SK-N-SH (cell line): Measurements from ENCODE around the gene WWC2. TPM values are rescaled to one million over a fixed set of nuclear protein-coding genes. Genes with fewer than 3 reads are reported as not detected.

Experiments used
- CTCF ChIA-PET: fragments of 300-600, 350-600 bp; formaldehyde crosslinking; extraction: SDS; loops from one replicate; lab custom pipeline; 2021; lab: Yijun Ruan, JAX
- POLR2A ChIA-PET: fragments of 350-600 bp; sonication (Branson Sonifier 250); formaldehyde crosslinking; extraction: SDS; loops from one replicate; lab custom pipeline; 2020; ENCODE audit warnings: antibody characterized with exemption, inconsistent platforms; lab: Yijun Ruan, JAX
- DNase-seq: peaks from one replicate; pipeline ENCODE4 v3.0.0; 2012
- H2AFZ ChIP-seq: fragments of 200-600 bp; sonication (generic); 2 replicates; pipeline ENCODE4 v1.8.1; 2016; ENCODE audit warnings: antibody characterized with exemption, mild to moderate bottlenecking, low read depth
- H3F3A ChIP-seq: fragments of 200-600 bp; sonication (generic); replicated peaks from 2 replicates; pipeline ENCODE3; 2016; ENCODE audit warnings: antibody characterized with exemption, mild to moderate bottlenecking; ENCODE audit not compliant: insufficient read depth
- H3K27ac ChIP-seq, 2 experiments: fragments of 200-500 bp in 1 of 2; fragments of 200-600 bp in 1 of 2; sonication (Bioruptor generic) in 1 of 2; sonication (generic), shearing (Covaris generic) in 1 of 2; 2 replicates each; pipeline versions ENCODE4 v1.5.1 to v1.6.1; 2014 to 2016; ENCODE audit warnings: low read depth in 2 of 2, inconsistent platforms in 1 of 2, low read length in 1 of 2, mild to moderate bottlenecking in 1 of 2, mixed read lengths in 1 of 2
- H3K27me3 ChIP-seq: fragments of 200-600 bp; sonication (generic), shearing (Covaris generic); 2 replicates; pipeline ENCODE4 v1.6.1; 2016; ENCODE audit warnings: mixed run types; ENCODE audit not compliant: insufficient read depth
- H3K36me3 ChIP-seq, 2 experiments: fragments of 200-500 bp in 1 of 2; fragments of 200-600 bp in 1 of 2; sonication (Bioruptor generic) in 1 of 2; sonication (generic) in 1 of 2; replicated peaks in 1 of 2; 2 replicates each; pipeline versions ENCODE3 to v1.5.1; 2014 to 2016; ENCODE audit warnings: low read length in 1 of 2, mild to moderate bottlenecking in 1 of 2; ENCODE audit not compliant: insufficient read depth in 2 of 2, control insufficient read depth in 1 of 2
- H3K4me1 ChIP-seq, 2 experiments: fragments of 200-500 bp in 1 of 2; fragments of 200-600 bp in 1 of 2; sonication (Bioruptor generic) in 1 of 2; sonication (generic), shearing (Covaris generic) in 1 of 2; 2 replicates each; pipeline versions ENCODE4 v1.5.1 to v1.6.1; 2014 to 2016; ENCODE audit warnings: low read depth in 1 of 2, low read length in 1 of 2, mixed run types in 1 of 2; ENCODE audit not compliant: insufficient read depth in 2 of 2, control insufficient read depth in 1 of 2
- H3K4me2 ChIP-seq: fragments of 200-600 bp; sonication (generic), shearing (Covaris generic); 2 replicates; pipeline ENCODE4 v1.6.1; 2017; ENCODE audit warnings: mixed run types
- H3K4me3 ChIP-seq, 2 experiments: fragments of 200-500 bp in 1 of 2; fragments of 200-600 bp in 1 of 2; sonication (Bioruptor generic) in 1 of 2; sonication (generic), shearing (Covaris generic) in 1 of 2; 2 replicates each; pipeline versions ENCODE4 v1.5.1 to v1.8.1; 2014 to 2016; ENCODE audit warnings: low read depth in 2 of 2, inconsistent platforms in 1 of 2, low read length in 1 of 2, mild to moderate bottlenecking in 1 of 2, mixed read lengths in 1 of 2, moderate library complexity in 1 of 2
- H3K79me2 ChIP-seq: fragments of 200-600 bp; sonication (generic); 2 replicates; pipeline ENCODE4 v1.8.1; 2017; ENCODE audit warnings: mild to moderate bottlenecking; ENCODE audit not compliant: insufficient read depth
- H3K9ac ChIP-seq: fragments of 200-600 bp; sonication (generic); 2 replicates; pipeline ENCODE4 v1.6.1; 2017; ENCODE audit warnings: mixed run types
- H3K9me2 ChIP-seq: fragments of 200-600 bp; sonication (generic); 2 replicates; pipeline ENCODE4 v1.6.1; 2017; ENCODE audit warnings: mixed run types
- H3K9me3 ChIP-seq: fragments of 200-600 bp; sonication (generic); 2 replicates; pipeline ENCODE4 v1.6.1; 2017; ENCODE audit warnings: mixed run types, mild to moderate bottlenecking, moderate library complexity
- H4K20me1 ChIP-seq: fragments of 200-600 bp; sonication (generic); 2 replicates; pipeline ENCODE4 v1.6.1; 2017; ENCODE audit warnings: mild to moderate bottlenecking, mixed run types; ENCODE audit not compliant: insufficient read depth
- ELF1 ChIP-seq: IDR thresholded peaks from 2 replicates; pipeline ENCODE4 v1.4.0; 2012
- EZH2phosphoT487 ChIP-seq: fragments of 200-600 bp; sonication (generic); IDR thresholded peaks from 2 replicates; pipeline ENCODE4 v1.6.1; 2017; ENCODE audit warnings: low read depth, mixed run types, mild to moderate bottlenecking, antibody characterized with exemption, moderate library complexity, borderline replicate concordance
- FOSL2 ChIP-seq: IDR thresholded peaks from 2 replicates; pipeline ENCODE4 v1.4.0; 2012; ENCODE audit warnings: low read depth, mild to moderate bottlenecking, moderate library complexity, borderline replicate concordance
- FOXM1 ChIP-seq: IDR thresholded peaks from 2 replicates; pipeline ENCODE4 v1.4.0; 2012; ENCODE audit warnings: low read depth, mild to moderate bottlenecking
- GABPA ChIP-seq: IDR thresholded peaks from 2 replicates; pipeline ENCODE4 v1.4.0; 2012; ENCODE audit warnings: low read depth, mild to moderate bottlenecking
- JUND ChIP-seq: IDR thresholded peaks from 2 replicates; pipeline ENCODE4 v1.4.0; 2012
- MXI1 ChIP-seq: IDR thresholded peaks from 2 replicates; pipeline ENCODE4 v1.6.1; 2012; ENCODE audit warnings: mild to moderate bottlenecking, low read depth, low read length, improper control_type of control experiment
- NRF1 ChIP-seq: IDR thresholded peaks from 2 replicates; pipeline ENCODE4 v1.6.1; 2012; ENCODE audit warnings: low read depth, mild to moderate bottlenecking, low read length
- PBX3 ChIP-seq: IDR thresholded peaks from 2 replicates; pipeline ENCODE4; 2012
- RAD21 ChIP-seq: IDR thresholded peaks from 2 replicates; pipeline ENCODE4 v1.6.1; 2012; ENCODE audit warnings: mild to moderate bottlenecking, low read length
- REST ChIP-seq: IDR thresholded peaks from 2 replicates; pipeline ENCODE4 v1.6.1; 2012; ENCODE audit warnings: mild to moderate bottlenecking, low read depth, low read length, moderate library complexity
- TEAD4 ChIP-seq: IDR thresholded peaks from 2 replicates; pipeline ENCODE4 v1.4.0; 2012; ENCODE audit warnings: mild to moderate bottlenecking, borderline replicate concordance; ENCODE audit not compliant: insufficient read depth
- USF2 ChIP-seq: fragments of 150-350 bp; IDR thresholded peaks from 2 replicates; pipeline ENCODE4 v1.6.1; 2017; ENCODE audit warnings: antibody characterized with exemption, low read length, low read depth, borderline replicate concordance
- WGBS: methylation state at CpG from one replicate; pipeline ENCODE4 v1.1.6; 2017; ENCODE audit warnings: low lambda C conversion rate; 5-methylcytosine and 5-hydroxymethylcytosine counted together
- polyA plus RNA-seq, 3 experiments: library from polyadenylated mRNA; depleted of rRNA; stranded (reverse); fragments of >200 nt; gene quantifications; 2 replicates each; pipeline ENCODE4 v1.2.3, GENCODE V29; 2012

Gene WWC2
- polyA plus RNA-seq, 1 of the 3 experiments (the other 2 are of a cell fraction), result 18.4 TPM

GRCh38 chr4:183327827-183328226 is 228.8 kb downstream of the WWC2 start (continued):
- TF ChIP-seq REST (no peak), RAD21 (no peak), JUND (no peak), FOSL2 (no peak), NRF1 (no peak), PBX3 (no peak)

DNA sequence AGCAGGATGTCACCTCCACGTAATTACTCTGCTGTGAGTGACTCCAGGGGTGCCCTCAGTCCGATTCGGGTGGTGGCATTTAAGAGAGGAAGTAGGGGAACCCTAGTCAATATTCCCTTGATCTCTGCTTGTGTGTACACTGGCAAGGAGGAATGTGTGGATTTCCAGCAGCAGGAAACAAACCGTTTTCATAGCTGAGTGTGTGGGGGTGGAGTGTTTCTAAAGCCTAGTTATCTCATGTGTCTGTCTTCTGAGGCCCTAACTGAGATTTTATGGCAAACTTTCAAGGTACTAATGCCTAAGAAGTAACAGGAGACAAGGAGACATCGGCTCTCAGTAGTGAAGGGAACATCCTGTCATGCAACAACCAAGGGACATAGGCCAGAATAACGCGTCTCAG is 229.8 kb downstream of the WWC2 start:
- no peaks in the 10 kb centered on the region for H3K27me3 ChIP-seq
- H3K9me2 ChIP-seq, result no peaks in the 10 kb centered on the region
- no peaks in the 10 kb centered on the region for H3F3A ChIP-seq
- no peak for DNase-seq
- CTCF ChIA-PET, result no interaction called here
- no peaks in the 10 kb centered on the region for H4K20me1 ChIP-seq
- no peaks in the 10 kb centered on the region for H3K79me2 ChIP-seq
- no peaks in the 10 kb centered on the region for H3K9me3 ChIP-seq
- H3K27ac ChIP-seq, result no peak overlapping the region
- no peak for TF ChIP-seq EZH2phosphoT487
- no peak for TF ChIP-seq GABPA
- no peak for TF ChIP-seq USF2
- no peak for TF ChIP-seq TEAD4
- H3K36me3 ChIP-seq, result no peaks in the 10 kb centered on the region
- H3K9ac ChIP-seq, result no peak overlapping the region
- POLR2A ChIA-PET, result no interaction called here
- H3K4me3 ChIP-seq, result no peak overlapping the region
- peaks cover 0 to under 1% of the 10 kb centered on the region in 2 experiments; a peak in 2 of 4 replicates for H3K4me1 ChIP-seq
- H2AFZ ChIP-seq, result no peak overlapping the region
- WGBS, result 56% methylated on average over 7 of the region's 7 CpGs
- H3K4me2 ChIP-seq, result no peak overlapping the region

GRCh38 chr4:183329244-183329643 is 230.2 kb downstream of the WWC2 start:
- Histone ChIP-seq H3K27me3 (no peaks in the 10 kb centered on the region), H3F3A (peaks cover 3% of the 10 kb centered on the region)
- DNase-seq, result no peak

More at GRCh38 chr4:183329244-183329643, 230.2 kb downstream of the WWC2 start:
- Histone ChIP-seq H3K9ac (no peak overlapping the region), H3K36me3 (no peaks in the 10 kb centered on the region), H3K79me2 (no peaks in the 10 kb centered on the region), H3K9me3 (no peaks in the 10 kb centered on the region), H3K4me1 (peaks cover 0 to 5% of the 10 kb centered on the region in 2 experiments; a peak in 2 of 4 replicates), H4K20me1 (no peaks in the 10 kb centered on the region), H2AFZ (no peak overlapping the region), H3K4me2 (no peak overlapping the region), H3K27ac (no peak overlapping the region), H3K4me3 (no peak overlapping the region), H3K9me2 (no peaks in the 10 kb centered on the region)
- no peak for TF ChIP-seq MXI1
- TF ChIP-seq FOXM1, result no peak
- TF ChIP-seq ELF1, result no peak
- ChIA-PET POLR2A (no interaction called here), CTCF (no interaction called here)
- WGBS, result 91% methylated on average over 6 of the region's 6 CpGs
